Stromal cell of bone marrow (primary cell): ENCODE data around the gene POT1.
"Not testable (repeated sequence)": the region's sequence is repeated elsewhere in the genome, so short reads cannot be mapped to it uniquely, and the experiment has no call there.

Experiments
- DNase-seq: peaks from one replicate; pipeline ENCODE4 v3.0.0-alpha.2; 2012; ENCODE audit warnings: low read depth

Gene POT1, protein sequence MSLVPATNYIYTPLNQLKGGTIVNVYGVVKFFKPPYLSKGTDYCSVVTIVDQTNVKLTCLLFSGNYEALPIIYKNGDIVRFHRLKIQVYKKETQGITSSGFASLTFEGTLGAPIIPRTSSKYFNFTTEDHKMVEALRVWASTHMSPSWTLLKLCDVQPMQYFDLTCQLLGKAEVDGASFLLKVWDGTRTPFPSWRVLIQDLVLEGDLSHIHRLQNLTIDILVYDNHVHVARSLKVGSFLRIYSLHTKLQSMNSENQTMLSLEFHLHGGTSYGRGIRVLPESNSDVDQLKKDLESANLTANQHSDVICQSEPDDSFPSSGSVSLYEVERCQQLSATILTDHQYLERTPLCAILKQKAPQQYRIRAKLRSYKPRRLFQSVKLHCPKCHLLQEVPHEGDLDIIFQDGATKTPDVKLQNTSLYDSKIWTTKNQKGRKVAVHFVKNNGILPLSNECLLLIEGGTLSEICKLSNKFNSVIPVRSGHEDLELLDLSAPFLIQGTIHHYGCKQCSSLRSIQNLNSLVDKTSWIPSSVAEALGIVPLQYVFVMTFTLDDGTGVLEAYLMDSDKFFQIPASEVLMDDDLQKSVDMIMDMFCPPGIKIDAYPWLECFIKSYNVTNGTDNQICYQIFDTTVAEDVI

GRCh38 chr7:124929467-124930172 is at the start of gene POT1:
Gene POT1, minus strand, starts transcription at chr7:124929825. Its CDS starts 32,652 bp downstream, at chr7:124897173.
- DNase-seq, result peak; percentile 99

GRCh38 chr7:124975131-124975530 is 45.5 kb upstream of the POT1 start:
- DNase-seq, result not testable (repeated sequence)

DNA sequence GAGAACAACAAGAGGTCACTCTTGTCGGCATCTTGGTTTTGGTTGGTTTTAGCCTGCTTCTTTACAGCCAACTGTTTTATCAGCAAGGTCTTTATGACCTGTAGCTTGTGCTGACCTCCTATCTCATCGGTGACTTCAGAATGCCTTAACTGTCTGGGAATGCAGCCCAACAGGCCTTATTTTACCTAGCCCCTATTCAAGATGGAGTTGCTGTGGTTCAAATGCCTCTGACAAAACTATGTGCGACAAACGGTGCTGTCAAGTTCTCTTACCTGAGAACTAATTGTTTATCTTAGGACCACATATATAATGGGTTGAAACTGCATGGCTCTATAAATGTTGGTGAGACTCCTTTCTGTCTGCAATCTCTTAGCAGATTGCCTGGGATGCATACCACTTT is 35.9 kb upstream of the POT1 start:
- no peak for DNase-seq

DNA sequence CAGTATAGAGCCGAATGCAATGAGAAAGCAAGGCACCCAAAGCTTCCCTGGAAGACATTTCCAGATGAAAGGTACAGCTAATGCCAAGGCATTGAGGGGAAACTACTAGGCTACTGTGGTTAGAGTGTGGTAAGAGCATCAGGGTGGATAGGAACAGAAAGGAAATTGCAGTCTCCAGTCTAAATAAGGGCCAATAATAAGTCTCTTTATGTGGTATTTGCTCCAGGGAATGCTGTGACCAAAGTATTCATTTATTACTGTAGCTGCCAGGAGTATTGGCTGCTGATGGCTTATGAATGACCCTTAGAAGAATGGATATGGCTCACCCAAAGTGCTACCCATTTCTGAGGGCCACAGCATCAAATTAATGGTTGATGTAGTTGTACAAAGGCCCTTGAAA is 30.1 kb upstream of the POT1 start:
- no peak for DNase-seq

DNA sequence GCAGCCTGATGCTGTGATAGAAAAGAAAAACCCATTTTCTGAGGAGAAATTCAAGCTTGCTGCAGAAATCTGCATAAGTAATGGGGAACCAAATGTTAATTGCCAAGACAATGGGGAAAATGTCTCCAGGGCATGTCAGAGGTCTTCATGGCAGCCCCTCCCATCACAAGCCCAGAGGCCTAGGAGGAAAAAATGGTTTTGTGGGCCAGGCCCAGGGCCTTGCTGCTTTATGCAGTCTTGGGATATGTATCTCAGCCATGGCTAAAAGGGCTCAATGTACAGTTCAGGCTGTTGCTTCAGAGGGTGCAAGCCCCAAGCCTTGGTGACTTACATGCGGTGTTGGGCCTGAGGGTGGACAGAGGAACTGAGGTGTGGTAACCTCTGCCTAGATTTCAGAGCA is 28.3 kb upstream of the POT1 start:
- DNase-seq, result not testable (repeated sequence)

- DNase-seq, result no peak
These were observed 26.5 kb upstream of the POT1 start for GRCh38 chr7:124956160-124956559.

DNA sequence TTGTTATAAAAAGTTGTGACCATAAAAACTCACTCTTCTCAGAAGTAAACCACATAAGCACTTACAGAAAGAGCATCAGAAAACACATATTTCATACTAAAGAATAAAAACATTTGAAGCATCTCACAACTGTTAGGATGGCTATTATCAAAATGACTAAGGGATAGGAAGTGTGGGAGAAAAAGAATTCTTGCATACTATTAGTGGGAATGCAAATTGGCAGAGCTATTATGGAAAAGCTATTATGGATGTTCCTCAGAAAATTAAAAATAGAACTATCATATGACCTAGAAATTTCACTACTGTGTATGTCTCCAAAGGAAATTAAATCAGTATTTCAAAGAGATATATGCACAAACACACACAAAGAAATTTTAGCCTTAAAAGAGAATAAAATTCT is 25.2 kb upstream of the POT1 start:
- DNase-seq, result no peak

DNA sequence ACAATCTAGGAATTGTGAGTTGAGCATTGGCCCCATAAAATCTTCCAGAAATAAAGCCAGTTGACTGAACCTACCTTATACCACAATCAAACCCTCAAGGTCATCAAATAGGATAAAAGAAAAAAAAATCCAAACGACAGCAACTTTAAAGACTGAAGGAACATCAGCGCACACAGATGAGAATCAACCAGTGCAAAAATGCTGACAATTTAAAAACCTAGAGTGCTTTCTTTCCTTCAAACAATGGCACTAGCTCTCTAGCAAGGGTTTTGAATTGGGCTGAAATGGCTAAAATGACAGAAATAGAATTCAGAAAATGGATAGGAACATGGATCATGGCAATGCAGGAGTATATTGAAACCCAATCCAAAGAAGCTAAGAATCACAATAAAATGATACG is 16.1 kb upstream of the POT1 start:
- DNase-seq, result no peak

DNA sequence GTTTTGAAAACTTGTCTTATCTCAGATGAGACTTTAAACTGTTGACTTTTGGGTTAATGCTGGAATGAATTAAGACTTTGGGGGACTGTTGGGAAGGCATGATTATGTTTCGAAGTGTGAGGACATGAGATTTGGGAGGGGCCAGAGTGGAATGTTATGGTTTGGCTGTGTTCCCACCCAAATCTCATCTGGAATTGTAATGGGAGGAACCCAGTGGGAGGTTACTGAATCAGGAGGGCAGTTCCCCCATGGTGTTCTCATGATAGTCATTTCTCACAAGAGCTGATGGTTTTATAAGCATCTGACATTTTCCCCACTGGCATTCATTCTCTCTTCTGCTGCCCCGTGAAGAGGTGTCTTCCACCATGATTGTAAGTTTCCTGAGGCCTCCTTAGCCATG is 13.8 kb upstream of the POT1 start:
- DNase-seq, result no peak

- DNase-seq, result no peak
These were observed 12.8 kb upstream of the POT1 start for GRCh38 chr7:124942399-124942798.

- peak; percentile 53 for DNase-seq
These were observed 10.7 kb upstream of the POT1 start for GRCh38 chr7:124940306-124940705.

- no peak for DNase-seq
These were observed 8.5 kb upstream of the POT1 start for GRCh38 chr7:124938128-124938527.

DNA sequence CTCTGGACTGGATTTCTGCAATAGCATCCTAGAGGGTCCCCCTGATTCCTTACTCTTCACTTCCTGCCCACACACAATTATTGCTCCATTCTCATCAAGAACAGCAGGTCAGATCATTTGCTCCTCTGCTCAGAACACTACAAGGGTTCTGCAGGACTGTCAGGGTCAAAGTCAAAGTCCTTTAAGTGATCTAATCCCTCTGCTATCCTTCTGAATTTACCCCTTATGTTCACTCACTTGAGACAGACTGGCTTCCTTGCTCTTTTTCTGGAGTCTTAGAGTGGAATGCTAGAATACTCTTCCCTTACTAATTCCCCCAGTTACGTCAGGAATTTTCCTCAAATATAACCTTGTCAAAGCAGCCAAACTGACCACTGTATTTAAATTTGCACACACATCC is 7.5 kb upstream of the POT1 start:
- DNase-seq, result no peak

- no peak for DNase-seq
These were observed 5.2 kb upstream of the POT1 start for GRCh38 chr7:124934841-124935240.

DNA sequence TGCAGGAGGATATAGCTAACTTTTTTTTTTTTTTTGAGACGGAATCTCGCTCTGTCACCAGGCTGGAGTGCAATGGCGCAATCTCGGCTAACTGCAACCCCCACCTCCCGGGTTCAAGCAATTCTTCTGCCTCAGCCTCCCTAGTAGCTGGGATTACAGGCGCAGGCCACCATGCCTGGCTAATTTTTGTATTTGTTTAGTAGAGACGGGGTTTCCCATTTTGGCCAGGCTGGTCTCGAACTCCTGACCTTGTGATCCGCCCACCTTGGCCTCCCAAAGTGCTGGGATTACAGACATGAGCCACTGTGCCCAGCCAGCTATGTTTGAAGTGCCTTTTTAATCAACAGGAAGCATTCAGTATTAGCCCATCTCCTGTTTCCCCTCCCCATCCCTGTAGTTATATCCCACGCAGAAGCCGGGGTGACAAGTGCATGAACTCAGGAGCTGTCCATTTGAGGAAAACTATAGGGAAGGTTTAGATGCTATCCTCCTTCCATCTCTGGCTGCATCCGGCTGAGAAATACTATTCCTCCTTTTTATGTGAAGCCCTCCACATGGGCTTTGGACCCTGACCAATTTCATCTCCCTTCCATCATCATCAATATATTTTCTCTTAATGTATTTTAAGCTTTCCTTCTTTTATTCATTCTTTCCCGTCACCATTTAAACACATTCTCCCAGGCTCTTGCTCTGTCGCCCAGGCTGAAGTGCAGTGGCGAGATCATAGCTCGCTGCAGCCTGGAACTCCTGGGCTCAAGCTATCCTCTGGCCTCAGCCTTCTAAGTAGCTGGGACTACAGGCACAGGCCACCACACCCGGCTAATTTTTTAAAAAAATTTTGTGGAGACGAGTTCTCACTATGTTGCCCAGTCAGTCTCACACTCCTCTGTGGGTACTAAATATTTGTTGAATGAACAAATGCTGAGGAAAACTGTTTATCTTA is 1.3 kb upstream of the POT1 start:
- no peak for DNase-seq

DNA sequence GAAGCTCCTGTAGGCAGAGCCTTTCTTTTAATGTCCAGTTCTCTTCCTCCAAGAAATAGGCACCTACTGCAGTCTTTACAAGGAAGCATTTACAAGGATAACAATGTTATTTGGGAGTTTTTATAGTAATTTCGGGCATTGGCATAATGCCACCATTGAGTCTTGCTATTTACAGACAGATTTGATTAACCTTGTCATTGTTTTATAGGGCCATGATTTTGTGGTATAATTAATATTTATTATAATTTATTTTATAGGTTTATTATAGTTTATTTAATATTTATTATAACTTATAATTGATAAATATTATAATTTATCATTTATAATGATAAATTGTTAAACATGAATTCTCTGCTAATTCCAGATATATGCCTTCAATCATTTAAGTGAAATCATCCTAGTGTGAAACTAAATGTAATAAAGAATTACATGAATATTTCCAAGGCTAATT is 573 bp upstream of the POT1 start:
- DNase-seq, result no peak

DNA sequence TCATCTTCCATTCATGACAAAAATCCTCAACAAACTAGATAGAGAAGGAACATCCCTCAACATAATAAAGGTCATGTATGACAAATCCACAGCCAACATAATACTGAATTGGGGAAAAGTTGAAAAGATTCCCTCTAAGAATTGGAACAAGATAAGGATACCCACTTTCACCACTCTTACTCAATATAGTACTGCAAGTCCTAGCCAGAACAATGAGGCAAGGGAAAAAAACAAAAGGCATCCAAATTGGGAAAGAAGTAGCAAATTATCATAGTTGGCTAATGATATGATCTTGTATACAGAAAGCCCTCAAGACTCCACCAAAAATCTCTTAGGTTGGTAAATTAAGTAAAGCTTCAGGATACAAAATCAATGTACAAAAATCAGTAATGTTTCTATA is 4.7 kb downstream of the POT1 start:
- DNase-seq, result no peak

- DNase-seq, result no peak
These were observed 7.4 kb downstream of the POT1 start for GRCh38 chr7:124922200-124922599.

DNA sequence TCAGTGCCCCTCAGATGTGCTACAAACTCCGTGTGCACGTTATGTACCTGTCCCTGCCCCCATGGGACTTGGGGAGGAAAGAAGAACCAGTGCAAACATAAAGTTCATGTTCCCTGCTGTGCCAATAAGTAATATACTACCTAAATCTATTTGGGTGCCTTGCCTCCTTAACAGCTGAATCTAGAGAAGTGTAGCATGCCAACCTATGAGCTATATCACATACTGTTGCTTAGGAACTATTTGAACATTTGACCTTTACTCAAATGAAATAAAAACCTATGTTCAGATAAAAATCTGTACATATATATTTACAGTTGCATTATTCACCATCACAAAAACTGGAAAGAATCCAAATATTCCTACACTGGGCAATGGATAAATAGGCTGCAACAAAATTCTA is 9.8 kb downstream of the POT1 start:
- DNase-seq, result no peak

GRCh38 chr7:124918662-124919061 is 11.0 kb downstream of the POT1 start:
- no peak for DNase-seq

DNA sequence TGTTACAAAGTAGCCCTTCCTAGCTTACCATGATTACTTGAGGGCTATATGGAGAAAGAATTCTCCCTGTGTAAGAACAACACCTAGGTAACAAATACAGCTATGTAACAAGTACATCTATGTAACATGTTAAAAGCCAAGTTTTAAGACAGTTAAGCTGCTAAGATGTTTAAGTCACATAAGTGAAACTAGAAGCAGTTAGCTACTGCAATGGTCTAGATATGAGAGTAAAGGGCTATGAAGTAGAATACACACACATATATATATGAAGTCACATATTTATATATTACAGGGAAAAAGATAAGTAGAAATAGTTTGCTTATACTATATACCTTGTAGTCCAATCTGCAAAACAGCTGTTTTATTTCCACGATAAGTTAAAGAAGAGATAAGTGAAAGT is 14.4 kb downstream of the POT1 start:
- no peak for DNase-seq

DNA sequence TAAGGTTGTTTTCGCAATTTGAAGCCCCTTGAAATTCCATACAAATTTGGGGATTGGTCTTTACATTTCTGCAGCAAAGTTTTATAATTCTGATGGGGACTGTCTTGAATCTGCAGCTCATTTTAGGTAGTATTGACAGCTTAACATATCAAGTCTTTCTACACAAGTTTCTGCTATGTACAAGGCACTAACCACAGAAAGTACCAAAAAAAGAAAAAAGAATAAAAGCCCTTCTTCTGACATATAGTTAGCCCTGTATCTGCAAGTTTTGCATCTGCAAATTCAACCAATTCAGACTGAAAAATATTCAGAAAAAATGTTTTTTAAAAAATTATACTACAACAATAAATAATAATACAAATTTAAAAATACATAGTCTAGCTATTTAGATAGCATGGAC is 15.3 kb downstream of the POT1 start:
- DNase-seq, result no peak
